Colonic mucosa (tissue), 4 donors: ENCODE data around the gene CACNA1S. TPM values are rescaled to one million over a fixed set of nuclear protein-coding genes. Genes with fewer than 3 reads are reported as not detected.

Experiments
- DNase-seq: peaks from one replicate; pipeline ENCODE4 v3.0.0-alpha.2; 2020
- H3K27ac ChIP-seq: fragments of 200-600 bp; one replicate; pipeline ENCODE4 v1.8.0; 2021
- H3K27me3 ChIP-seq: fragments of 200-600 bp; one replicate; pipeline ENCODE4 v1.8.0; 2021
- H3K36me3 ChIP-seq: fragments of 200-600 bp; one replicate; pipeline ENCODE4 v1.8.0; 2021
- H3K4me1 ChIP-seq: fragments of 200-600 bp; one replicate; pipeline ENCODE4 v1.8.0; 2021; ENCODE audit warnings: mild to moderate bottlenecking
- H3K4me3 ChIP-seq: fragments of 200-600 bp; one replicate; pipeline ENCODE4 v1.8.0; 2021
- H3K9ac ChIP-seq, 2 donors: one replicate each; pipeline ENCODE4 v1.7.0; 2013; ENCODE audit warnings: control low read depth in 2 of 2, low read depth in 2 of 2, low read length in 2 of 2
- H3K9me3 ChIP-seq: fragments of 200-600 bp; one replicate; pipeline ENCODE4 v1.8.0; 2021
- intact Hi-C: fragments of 100-400 bp; cut with DNase I; formaldehyde crosslinking; loops from one replicate; pipeline ENCODE4 v1.14.1; 2022
- total RNA-seq, 2 donors: library from RNA; stranded (reverse); fragmentation: NEBNext Ultra II Directional in 1 of 2; extraction: Animal tissue kit (Norgen Biotek cat#: 25700) in 1 of 2; gene quantifications; one replicate each; pipeline ENCODE4 v1.2.1, GENCODE V29; 2021
- TF ChIP-seq, protein P1 (sequence below): fragments of 200-600 bp; IDR thresholded peaks from one replicate; pipeline ENCODE4 v1.8.0; 2022; ENCODE audit warnings: antibody characterized with exemption, mild to moderate bottlenecking
- donor health status: healthy.
- donor health status: DM: no; HTN: no; CAD: no.
- donor health status: DM: no; HTN: no; CAD: no.

The CACNA1S gene
- total RNA-seq, 2 donors from 2014 or later: not detected

DNA sequence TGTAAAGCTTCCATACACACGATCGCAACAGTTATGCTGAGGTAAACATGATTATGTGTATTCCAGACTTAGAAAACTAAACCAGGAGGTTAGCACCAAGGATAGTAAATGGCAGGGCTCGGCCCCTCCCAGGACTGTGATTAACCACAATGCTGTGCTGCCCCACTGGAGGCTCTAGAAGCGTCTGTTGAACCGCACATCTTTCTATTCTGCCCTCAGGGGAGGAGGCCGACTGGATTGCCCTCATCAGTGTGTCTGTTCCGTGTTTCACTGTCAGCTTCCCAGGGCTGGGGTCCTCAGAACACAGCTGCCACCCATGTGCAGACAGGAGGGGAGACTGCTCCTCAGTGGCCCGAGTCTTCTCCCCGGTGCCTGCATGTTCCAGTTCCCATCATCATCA lies 27.5 kb upstream of the CACNA1S start:
- no peak overlapping the region for H3K27ac ChIP-seq
- H3K27me3 ChIP-seq: no peaks in the 10 kb centered on the region
- H3K36me3 ChIP-seq: no peaks in the 10 kb centered on the region
- DNase-seq: no peak
- no peak overlapping the region for H3K4me3 ChIP-seq
- H3K4me1 ChIP-seq: no peaks in the 10 kb centered on the region
- intact Hi-C loops: no loop called here
- H3K9ac ChIP-seq: no peak overlapping the region
- H3K9me3 ChIP-seq: no peaks in the 10 kb centered on the region
- TF ChIP-seq, protein P1, sequence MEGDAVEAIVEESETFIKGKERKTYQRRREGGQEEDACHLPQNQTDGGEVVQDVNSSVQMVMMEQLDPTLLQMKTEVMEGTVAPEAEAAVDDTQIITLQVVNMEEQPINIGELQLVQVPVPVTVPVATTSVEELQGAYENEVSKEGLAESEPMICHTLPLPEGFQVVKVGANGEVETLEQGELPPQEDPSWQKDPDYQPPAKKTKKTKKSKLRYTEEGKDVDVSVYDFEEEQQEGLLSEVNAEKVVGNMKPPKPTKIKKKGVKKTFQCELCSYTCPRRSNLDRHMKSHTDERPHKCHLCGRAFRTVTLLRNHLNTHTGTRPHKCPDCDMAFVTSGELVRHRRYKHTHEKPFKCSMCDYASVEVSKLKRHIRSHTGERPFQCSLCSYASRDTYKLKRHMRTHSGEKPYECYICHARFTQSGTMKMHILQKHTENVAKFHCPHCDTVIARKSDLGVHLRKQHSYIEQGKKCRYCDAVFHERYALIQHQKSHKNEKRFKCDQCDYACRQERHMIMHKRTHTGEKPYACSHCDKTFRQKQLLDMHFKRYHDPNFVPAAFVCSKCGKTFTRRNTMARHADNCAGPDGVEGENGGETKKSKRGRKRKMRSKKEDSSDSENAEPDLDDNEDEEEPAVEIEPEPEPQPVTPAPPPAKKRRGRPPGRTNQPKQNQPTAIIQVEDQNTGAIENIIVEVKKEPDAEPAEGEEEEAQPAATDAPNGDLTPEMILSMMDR: no peak

DNA sequence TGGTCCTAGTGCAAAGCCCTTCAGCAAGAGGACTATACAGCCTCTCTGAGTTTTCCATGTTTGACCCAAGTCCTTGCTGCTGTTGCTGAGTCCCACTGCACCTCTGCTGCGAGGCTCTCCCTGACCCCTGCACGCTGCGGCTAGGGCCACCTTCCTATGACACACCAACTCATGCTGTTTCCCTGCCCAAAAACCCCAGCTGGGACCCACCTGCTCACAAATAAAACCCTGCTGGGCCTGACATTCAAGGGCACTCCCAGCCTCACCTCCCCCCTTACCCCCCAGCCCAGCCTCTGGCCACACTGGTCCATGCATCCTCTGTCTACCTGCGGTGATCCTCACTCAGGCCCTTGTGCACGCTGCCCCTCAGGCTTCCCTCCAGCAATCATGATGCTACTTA lies 27.1 kb upstream of the CACNA1S start:
- Histone ChIP-seq H3K4me1 (no peaks in the 10 kb centered on the region), H3K9ac (no peak overlapping the region), H3K9me3 (no peaks in the 10 kb centered on the region), H3K27me3 (no peaks in the 10 kb centered on the region), H3K36me3 (no peaks in the 10 kb centered on the region), H3K27ac (no peak overlapping the region), H3K4me3 (no peak overlapping the region)
- intact Hi-C loops: no loop called here
- DNase-seq: no peak
- TF ChIP-seq, protein P1: no peak

DNA sequence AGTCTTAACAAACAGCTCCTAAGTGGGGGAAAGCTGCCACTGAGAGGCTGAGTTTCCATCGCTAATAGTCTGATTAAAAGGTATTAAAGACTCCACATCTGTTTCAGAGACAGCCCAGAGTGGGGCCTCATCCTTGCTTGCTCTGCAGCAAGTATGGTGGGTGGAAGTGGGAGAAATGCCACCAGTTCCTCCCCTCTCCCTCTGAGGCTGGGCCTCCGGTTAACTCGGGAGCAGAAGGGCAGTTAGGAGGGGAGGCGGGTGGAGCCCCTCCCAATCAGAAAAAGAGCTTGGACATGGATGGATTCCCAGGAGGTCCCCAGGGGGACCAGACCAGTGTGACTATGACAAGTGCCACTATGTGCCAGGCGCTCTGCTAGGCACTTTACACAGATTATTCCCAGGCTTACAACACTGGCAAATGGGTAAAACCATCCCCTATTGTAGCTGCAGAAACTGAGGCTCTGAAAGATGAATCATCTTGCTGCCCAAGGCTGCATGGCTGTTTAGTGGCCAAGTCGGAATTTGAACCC lies 26.1 kb upstream of the CACNA1S start:
- no peaks in the 10 kb centered on the region for H3K9me3 ChIP-seq
- no peak overlapping the region for H3K27ac ChIP-seq
- no peaks in the 10 kb centered on the region for H3K4me1 ChIP-seq
- intact Hi-C loops: no loop called here
- H3K4me3 ChIP-seq: no peak overlapping the region
- no peaks in the 10 kb centered on the region for H3K27me3 ChIP-seq
- no peaks in the 10 kb centered on the region for H3K36me3 ChIP-seq
- TF ChIP-seq, protein P1: no peak
- DNase-seq: no peak
- H3K9ac ChIP-seq: no peak overlapping the region

DNA sequence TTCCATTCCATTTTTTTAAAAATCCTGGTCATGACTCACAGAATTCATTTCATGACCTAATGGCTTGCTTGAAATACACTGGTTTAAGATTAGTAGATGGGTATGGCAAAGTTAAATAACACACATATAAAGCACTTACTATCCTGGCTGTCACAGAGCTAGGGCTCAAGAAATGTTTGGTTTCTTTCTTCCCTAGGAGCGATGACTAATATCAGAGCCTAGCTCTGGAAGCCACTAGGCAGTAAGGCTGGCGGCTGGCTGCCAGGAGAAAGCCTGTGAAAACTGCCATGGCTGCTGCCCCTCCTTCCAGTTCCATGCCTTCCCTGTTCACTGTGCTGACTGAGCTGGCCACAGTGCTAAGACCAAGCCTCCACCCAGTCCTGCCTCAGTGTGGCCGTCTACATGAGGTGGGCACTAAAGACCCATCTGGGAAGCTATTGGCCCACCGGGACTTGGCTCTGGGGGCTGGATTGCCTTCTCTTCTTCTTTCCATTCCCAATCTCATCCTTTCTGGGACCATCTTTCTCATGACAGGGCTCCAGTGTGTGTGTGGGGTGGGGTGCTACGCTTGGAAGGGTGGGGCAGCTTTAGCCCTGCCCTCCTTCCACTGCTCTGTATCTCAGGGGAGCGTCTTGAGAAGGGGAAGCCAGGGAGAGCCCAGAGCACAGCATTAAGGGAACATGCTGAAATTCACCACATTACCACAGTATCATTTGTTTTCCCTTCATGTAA lies 25.5 kb upstream of the CACNA1S start:
- Histone ChIP-seq H3K9ac (no peak overlapping the region), H3K27me3 (no peaks in the 10 kb centered on the region), H3K9me3 (no peaks in the 10 kb centered on the region), H3K36me3 (no peaks in the 10 kb centered on the region), H3K4me1 (no peaks in the 10 kb centered on the region), H3K27ac (no peak overlapping the region), H3K4me3 (no peak overlapping the region)
- intact Hi-C loops: no loop called here
- TF ChIP-seq, protein P1: no peak
- peak; percentile 34 for DNase-seq

DNA sequence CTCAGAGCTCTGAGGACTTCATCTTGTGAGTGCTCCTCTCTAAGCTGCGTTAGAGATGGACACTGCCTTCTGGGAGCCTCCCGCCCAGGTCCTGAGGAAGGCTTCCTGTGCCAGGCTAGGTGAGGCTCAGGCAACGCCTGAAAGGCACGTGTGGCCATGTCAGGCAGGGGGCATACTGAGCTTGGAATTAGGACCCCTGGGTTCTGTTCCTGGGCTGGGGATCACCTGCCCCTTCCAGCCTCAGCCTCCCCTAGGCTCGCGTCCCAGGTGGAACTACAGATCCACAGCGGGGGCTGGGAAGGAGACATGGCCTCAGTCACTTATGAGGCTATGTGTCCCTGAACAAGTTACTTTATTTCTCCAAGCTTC lies 24.8 kb upstream of the CACNA1S start:
- TF ChIP-seq, protein P1: no peak
- Histone ChIP-seq H3K4me1 (no peaks in the 10 kb centered on the region), H3K36me3 (no peaks in the 10 kb centered on the region), H3K4me3 (no peak overlapping the region), H3K27me3 (no peaks in the 10 kb centered on the region), H3K27ac (no peak overlapping the region), H3K9ac (no peak overlapping the region), H3K9me3 (no peaks in the 10 kb centered on the region)
- DNase-seq: no peak
- intact Hi-C loops: no loop called here
